Fibroblast of skin of right biceps (primary cell): ENCODE data around the gene NLGN1.
"Not testable (repeated sequence)": the region's sequence is repeated elsewhere in the genome, so short reads cannot be mapped to it uniquely, and the experiment has no call there.

Source experiments
- DNase-seq: peaks from one replicate; pipeline ENCODE4 v3.0.0-alpha.2; 2013

NLGN1 gene

DNA sequence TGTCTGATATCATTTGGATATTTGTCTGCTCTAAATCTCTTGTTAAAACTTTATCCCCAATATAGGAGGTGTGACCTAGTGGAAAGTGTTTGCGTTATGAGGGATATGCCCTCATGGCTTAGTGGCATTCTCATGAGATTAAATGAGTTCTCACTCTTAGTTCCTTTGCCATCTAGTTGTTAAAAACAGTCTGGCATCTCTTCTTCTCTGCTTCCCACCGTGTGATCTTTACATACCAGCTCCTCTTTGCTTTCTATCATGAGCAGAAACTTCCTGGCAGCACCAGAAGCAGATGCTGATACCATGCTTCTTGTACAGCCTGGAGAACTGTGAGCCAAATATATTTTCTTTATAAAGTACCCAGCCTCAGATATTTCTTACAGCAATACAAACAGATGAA lies 33.0 kb downstream of the NLGN1 start:
- DNase-seq, result no peak

DNA sequence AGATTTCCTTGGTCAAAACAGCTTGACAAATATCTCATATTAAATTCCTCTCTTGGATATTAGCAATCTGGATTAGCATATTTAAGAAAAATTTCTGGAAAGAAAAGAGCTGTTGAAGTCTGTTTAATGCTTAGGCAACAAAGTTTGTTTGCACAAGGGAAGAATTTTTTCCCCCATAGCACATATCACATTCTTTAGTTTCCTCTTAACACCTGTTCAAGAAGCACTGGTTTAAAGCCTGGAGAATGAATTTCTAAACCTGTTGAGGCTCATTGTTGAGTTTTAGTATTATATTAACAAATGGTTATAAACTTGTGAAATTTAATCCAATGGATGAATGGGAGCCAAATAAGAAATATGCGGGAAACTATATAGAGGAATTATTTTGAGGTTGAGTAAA lies 41.5 kb downstream of the NLGN1 start:
- DNase-seq, result no peak

DNA sequence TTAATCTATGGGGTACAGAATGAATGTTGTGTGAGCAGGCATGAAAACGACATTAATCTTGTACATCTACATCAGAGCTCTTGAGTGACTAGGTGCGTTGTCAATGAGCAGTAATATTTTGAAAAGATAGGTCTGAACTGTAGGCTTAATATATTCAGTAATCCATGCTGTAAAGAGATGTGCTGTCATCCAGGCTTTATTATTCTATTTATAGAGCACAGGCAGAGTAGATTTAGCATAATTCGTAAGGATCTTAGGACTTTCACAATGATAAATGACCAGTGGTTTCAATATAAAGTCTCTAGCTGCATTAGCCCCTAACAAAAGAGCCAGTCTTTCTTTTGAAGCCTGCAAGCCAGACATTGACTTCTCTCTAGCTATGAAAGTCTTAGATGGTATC lies 43.0 kb downstream of the NLGN1 start:
- DNase-seq, result no peak

GRCh38 chr3:173451561-173451960 lies 54.0 kb downstream of the NLGN1 start:
- DNase-seq, result not testable (repeated sequence)

DNA sequence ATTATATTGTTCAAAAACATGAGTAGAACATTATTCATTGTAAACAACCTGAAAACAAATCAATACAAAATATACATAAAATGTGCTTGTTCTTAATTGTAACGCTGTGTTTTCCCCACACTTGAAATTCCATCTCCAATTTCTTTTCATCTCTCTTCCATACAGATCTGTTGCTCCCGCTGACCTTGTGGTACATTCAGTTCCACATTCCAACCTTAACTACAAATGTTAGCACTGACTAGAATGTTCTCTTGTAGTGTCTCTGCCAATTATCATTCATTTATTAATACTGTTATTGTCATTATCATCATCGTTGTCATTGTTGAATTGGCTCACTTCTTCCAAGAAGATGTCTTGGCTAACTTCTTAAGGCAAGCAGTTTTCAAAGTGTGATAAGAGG lies 65.7 kb downstream of the NLGN1 start:
- no peak for DNase-seq

DNA sequence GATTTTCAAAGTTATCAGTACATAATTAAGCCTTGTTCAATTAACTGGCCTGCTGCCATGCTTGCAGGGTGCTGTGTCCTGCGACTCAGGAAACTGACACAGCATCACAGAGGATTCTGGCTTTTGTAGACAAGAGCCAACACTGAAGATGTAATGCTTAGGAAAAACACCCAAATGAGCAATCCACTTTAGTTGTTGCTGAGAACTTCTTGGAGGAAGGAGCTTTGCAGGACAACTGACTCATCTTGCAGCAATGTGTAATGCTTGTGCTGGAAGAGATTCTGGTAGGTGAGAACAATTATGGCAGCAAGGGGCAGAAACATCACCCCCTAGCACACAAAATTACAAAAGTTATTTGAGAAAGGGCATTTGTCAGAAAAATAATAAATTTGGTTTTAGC lies 67.6 kb downstream of the NLGN1 start:
- peak; percentile 64 for DNase-seq

DNA sequence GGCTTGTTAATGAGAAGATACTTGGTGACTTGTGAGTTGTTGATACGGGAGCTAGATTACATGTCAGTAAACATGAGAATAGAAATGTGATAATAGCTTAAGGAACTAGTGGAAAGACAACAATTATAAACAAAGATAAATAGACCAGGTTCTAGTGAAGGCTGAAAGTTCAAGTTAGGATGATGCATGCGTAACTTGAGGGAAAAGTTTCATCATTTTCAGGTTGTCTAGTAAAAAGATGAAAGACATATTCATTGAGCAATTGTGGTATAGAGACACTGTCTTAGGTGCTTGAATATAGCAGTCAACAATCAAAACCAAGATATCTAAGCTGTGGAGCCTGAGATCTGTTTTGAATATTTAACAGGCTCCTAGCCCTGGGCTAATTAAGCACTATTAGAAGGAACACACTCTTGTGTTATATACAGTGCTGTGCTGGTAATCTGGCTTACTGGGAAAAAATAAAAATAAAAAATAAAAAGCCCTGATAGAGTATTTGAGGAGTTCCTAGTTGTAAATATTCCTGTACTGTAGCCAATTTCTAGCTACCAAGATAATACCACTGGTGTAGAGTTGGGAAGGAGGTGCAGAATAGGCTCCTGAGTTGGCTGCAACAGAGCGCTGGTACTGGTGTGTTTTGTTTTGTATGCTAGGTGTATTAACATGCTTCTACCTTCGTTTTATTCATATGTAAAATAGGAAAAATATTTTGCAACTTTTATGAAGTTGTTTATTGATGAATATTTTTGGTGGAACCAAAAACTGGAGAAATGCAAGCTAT lies 68.5 kb downstream of the NLGN1 start:
- no peak for DNase-seq

DNA sequence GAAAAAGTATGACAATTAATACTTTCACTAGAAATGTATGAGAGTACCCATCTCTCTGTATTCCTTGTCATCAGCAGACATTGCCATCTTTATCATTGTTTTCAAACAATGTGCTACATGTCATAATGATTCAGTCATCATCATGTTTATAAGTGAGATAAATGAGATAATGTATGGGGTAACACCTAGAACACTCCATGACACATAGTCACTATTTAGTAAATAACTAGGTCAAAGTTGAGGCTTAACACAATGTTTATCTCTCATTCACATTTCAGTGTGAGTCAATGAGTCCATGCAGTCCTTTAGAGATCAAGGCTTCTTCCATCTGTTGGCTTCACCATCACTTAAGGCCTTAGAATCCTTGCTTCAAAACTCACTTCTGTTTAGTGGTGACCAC lies 70.0 kb downstream of the NLGN1 start:
- no peak for DNase-seq

- no peak for DNase-seq
Observed at GRCh38 chr3:173473237-173473636, 75.7 kb downstream of the NLGN1 start.

GRCh38 chr3:173479301-173479700 lies 81.8 kb downstream of the NLGN1 start:
- no peak for DNase-seq

DNA sequence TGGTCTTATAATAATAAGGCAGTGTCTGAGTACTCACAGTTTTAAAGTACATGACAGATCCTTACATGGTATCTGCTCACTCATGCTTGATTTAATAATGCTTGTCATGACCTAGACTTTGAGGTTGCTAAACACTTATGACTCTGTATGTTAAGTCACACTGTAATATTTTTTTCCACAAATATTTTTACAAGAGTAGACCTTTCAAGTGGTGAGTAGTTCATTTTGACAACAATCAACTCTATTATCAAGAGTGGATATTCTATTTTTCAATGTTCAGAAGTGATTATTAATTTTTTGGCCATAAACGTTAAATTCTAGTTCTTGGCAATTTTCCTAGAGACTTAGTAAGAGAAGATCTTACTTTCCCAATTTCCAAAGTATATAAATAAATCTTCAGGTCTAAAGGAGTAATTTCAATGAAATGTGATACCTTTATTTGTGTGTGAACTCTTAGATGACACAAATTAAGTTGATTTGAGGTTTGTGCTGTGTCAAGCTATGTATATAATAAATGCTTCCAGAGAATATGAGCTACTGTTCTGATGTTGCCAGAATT lies 104.5 kb downstream of the NLGN1 start:
- peak; percentile 35 for DNase-seq

- peak; percentile 77 for DNase-seq
Observed at GRCh38 chr3:173502983-173503568, 105.5 kb downstream of the NLGN1 start.

- DNase-seq, result no peak
Observed at GRCh38 chr3:173510565-173510964, 113.0 kb downstream of the NLGN1 start.

GRCh38 chr3:173513123-173513522 lies 115.6 kb downstream of the NLGN1 start:
- DNase-seq, result no peak

DNA sequence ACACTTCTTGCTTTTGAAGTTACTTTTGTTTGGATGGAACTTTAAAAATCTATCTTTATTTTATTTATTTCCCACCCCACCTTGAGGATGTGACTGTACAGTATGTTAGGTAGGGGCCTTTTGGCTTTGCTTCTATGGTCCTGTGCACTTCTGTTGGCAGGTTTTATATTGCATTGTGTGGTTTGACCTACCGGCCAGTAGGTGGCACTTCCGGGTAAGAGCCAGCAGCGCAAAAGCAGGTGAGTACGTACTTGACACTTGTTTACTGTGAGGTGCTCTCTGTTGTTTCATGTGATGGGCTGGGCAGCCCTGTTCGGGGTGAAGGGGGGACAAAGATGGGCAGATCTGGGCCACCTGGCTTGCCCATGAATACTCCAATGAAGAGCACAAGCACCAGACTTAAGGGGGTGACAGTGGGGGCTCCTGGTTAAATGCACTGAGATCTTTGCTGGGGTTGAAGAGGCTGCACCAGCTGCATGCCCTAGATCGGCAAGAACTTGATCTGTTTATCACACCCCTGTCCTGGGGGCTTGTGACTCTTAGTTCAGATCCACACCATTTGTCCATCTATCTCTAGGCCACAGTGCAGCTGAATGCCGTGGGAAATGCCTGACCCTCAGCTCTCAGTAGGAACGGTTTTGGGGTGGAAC lies 131.6 kb downstream of the NLGN1 start:
- DNase-seq, result peak; percentile 7

- no peak for DNase-seq
Observed at GRCh38 chr3:173531602-173532001, 134.1 kb downstream of the NLGN1 start.

GRCh38 chr3:173538410-173538809 lies 140.9 kb downstream of the NLGN1 start:
- no peak for DNase-seq

DNA sequence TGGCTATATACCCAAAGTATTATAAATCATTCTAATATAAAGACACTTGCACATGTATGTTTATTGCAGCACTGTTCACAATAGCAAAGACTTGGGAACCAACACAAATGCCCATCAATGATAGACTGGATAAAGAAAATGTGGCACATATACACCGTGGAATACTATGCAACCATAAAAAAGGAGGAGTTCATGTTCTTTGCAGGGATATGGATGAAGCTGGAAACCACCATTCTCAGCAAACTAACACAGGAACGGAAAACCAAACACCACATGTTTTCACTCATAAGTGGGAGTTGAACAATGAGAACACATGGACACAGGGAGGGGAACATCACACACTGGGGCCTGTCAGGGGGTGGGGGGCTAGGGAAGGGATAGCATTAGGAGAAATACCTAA lies 148.0 kb downstream of the NLGN1 start:
- not testable (repeated sequence) for DNase-seq

GRCh38 chr3:173547070-173547469 lies 149.5 kb downstream of the NLGN1 start:
- DNase-seq, result no peak

- DNase-seq, result no peak
Observed at GRCh38 chr3:173548261-173548660, 150.7 kb downstream of the NLGN1 start.

DNA sequence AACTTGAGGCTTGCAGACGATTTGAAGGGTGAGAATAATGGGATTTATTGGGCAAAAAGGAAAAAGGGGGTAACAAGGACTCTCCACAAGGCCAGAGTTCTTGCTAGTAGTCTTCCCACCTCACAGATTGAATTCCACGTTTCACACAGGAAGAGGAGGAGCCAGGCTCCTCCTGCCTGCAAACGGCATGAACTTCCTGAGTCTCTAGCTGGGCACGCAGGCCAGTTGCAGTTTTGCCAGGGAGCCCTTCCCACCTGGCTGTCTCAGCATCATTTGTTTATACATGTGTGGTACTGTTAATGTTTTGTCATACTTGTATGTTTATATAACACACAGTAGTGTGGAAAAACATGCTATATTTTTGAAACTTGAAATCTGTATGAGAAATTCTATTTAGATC lies 155.0 kb downstream of the NLGN1 start:
- no peak for DNase-seq

DNA sequence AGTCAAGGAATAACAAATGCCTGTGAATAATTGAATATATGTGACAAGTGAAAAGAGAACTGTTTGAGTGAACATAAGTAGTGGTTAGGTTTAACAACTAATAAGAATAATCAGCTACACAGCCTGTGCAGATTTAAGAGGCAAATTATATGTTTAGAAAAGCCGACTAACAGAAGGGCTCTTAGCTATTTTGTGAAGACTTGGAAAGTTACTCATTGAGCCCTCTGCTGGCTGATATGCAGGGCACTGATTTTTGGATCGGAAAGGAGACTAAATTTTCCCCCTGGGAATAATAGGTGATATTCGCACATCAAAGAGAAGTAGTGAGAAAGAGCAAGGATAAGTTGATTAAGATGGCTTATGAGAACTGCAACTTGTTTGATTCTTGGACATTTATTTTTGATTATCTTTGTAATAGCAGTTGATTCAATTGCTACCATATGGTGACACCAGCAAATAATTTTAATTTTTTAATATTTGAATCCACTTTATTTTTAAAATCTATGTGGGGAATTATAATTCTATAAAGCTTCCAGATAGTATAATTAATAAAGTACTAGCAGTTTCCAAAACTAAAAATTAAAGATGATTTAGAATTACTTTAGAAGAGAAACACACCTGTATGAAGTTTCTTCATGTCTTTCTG lies 156.2 kb downstream of the NLGN1 start:
- peak; percentile 28 for DNase-seq

DNA sequence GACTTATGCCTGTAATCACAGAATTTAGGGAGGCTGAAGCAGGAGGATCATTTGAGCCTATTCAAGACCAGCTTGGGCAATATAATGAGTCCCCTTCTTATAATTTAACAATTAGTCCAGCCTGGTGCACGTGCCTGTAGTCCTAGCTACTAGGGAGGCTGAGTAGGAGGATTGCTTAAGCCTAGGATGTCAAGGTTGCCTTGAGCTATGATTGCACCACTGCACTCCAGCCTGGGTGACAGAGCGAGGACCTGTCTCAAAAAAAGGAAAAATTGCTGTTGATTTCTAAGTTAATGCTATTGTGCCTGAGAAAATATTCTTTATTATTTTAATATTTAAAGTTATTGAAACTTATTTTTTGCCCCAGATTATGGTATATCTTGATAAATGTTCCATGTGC lies 159.0 kb downstream of the NLGN1 start:
- no peak for DNase-seq
